ENCODE data around the gene ZNF557.

DNA sequence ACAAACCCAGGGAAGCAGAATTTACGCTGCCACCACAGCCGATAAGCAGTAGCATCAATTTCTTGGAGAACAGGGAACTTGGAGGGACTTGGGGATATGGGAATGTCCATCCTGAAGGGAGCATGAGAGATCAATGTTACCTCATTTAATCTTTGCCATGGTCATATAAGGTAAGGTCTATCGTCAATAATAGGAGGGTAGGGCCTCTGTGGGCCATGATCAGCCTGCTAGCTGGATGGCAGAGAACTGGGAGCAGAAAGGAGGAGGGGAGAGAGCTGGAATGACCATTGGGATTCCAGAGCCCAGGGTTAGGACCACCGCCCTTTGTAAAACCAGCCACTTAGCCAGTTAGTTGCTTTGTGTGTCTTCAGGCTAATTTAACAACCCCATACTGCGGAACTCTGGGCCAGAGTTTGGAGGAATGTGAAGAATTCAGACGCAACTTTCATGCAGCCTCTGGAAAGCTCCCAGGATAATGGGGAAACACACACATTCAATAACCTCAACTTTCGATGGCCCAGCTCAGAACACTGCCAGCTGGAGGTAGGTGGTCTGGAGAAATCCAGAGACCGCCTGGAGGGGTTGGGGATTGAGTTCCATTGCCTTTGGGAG lies 40.3 kb downstream of the ZNF557 start:
- no peak for TF ChIP-seq POLR2A (IDR thresholded peaks at IDR 0.05; ENCODE audit: low read depth, low read length)
- TF ChIP-seq POLR2AphosphoS5 (IDR thresholded peaks at IDR 0.05; ENCODE audit: low read depth, low read length): no peak
- no peak for TF ChIP-seq TAF1 (IDR thresholded peaks at IDR 0.05; ENCODE audit: low read depth, low read length)
- TF ChIP-seq PAX5 (IDR thresholded peaks at IDR 0.05; ENCODE audit: insufficient read depth, low read length, severe bottlenecking): no peak
